ENCODE results near the gene EPHA1. TPM values are rescaled to one million over a fixed set of nuclear protein-coding genes. Genes with fewer than 3 reads are reported as not detected.

The EPHA1 gene
- total RNA-seq, 1 donor = not detected

GRCh38 chr7:143444063-143444782 is 35.6 kb upstream of the EPHA1 start:
- no peak overlapping the region for H3K4me3 ChIP-seq (ENCODE audit: low read depth, low read length)
- DNase-seq (ENCODE audit: low read depth) = no peak
- no peak for TF ChIP-seq CTCF (IDR thresholded peaks at IDR 0.05; ENCODE audit: insufficient read depth, low read length)

GRCh38 chr7:143443153-143443552 is 34.5 kb upstream of the EPHA1 start, which contains the start of gene TAS2R60:
Gene TAS2R60 (plus strand): TSS chr7:143443453. CDS start chr7:143443453, 0 bp downstream.
- no peak for DNase-seq (ENCODE audit: low read depth)
- no peak within 1 kb of the TSS for H3K4me3 ChIP-seq (ENCODE audit: low read depth, low read length)
- TF ChIP-seq CTCF (IDR thresholded peaks at IDR 0.05; ENCODE audit: insufficient read depth, low read length) = no peak

DNA sequence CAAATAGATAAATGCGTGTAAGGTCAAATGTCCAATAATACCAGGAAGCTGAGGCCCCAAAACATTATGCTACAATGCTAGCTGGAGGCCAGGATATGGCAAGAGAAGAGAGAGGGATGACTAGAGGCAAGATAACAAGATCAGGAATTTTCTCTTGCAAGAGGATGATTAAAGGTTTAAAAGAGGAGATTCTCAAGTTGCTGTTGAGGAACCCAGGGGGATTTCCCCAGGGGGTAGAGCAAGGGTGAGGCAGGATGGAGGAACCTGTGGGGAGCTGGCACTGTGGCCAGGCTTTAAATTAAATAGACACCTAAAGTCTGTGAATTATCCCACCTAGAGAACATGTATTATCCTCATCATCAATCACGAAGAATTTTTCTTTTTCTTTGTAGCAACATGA is 31.2 kb upstream of the EPHA1 start:
- DNase-seq (ENCODE audit: low read depth) = no peak
- no peak overlapping the region for H3K4me3 ChIP-seq (ENCODE audit: low read depth, low read length)
- no peak for TF ChIP-seq CTCF (IDR thresholded peaks at IDR 0.05; ENCODE audit: insufficient read depth, low read length)

- no peak for DNase-seq (ENCODE audit: low read depth)
- no peak for TF ChIP-seq CTCF (IDR thresholded peaks at IDR 0.05; ENCODE audit: insufficient read depth, low read length)
- H3K4me3 ChIP-seq (ENCODE audit: low read depth, low read length) = no peak overlapping the region
Observed at GRCh38 chr7:143437578-143437977, 28.9 kb upstream of the EPHA1 start.

DNA sequence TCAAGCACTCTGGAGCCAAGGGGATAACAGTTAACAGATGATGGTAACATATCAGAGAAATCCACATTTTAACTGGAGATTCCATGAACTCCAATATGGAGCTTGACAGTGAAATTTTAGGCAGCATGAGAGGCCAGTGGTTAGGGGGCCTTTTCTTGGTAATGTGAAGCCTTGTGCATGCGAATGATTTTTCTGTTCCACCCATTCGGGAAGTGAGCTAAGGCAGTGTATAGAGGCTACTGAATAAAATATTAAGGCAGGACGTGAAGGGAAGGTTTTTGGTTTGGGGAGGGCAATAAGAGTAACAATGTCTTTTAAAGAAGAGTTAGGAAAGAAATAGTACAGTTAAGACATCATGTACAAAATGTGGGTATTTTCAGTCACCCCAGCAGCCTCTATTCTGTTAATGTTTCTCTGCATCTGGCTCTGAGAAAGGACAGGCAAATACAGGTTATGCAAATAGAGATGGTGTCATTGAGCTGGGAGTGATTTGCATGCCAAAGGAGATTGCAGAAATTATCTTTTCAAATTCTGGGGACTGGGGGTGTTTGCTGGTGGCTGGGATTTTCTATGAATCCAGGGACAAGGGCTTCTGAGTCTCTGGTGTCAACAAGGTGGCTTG is 27.8 kb upstream of the EPHA1 start:
- TF ChIP-seq CTCF (IDR thresholded peaks at IDR 0.05; ENCODE audit: insufficient read depth, low read length) = no peak
- no peak overlapping the region for H3K4me3 ChIP-seq (ENCODE audit: low read depth, low read length)
- DNase-seq (ENCODE audit: low read depth) = no peak

GRCh38 chr7:143435266-143435665 is 26.6 kb upstream of the EPHA1 start:
- no peak for TF ChIP-seq CTCF (IDR thresholded peaks at IDR 0.05; ENCODE audit: insufficient read depth, low read length)
- DNase-seq (ENCODE audit: low read depth) = peak; percentile 32
- H3K4me3 ChIP-seq (ENCODE audit: low read depth, low read length) = no peak overlapping the region
